DMS79 (cell line): ENCODE results near the gene SRGN.
"Not testable (repeated sequence)": the region's sequence is repeated elsewhere in the genome, so short reads cannot be mapped to it uniquely, and the experiment has no call there.

Experiments
- DNase-seq: peaks from one replicate; lab custom pipeline; 2025; lab: John Stamatoyannopoulos, UW

SRGN gene

GRCh38 chr10:69141304-69141703 is 53.4 kb downstream of the SRGN start:
- no peak for DNase-seq

GRCh38 chr10:69142074-69142473 is 54.2 kb downstream of the SRGN start:
- DNase-seq: not testable (repeated sequence)

- no peak for DNase-seq
These were observed 55.1 kb downstream of the SRGN start for GRCh38 chr10:69142983-69143382.

- no peak for DNase-seq
These were observed 57.4 kb downstream of the SRGN start for GRCh38 chr10:69145329-69145728.

GRCh38 chr10:69145864-69146263 is 58.0 kb downstream of the SRGN start:
- no peak for DNase-seq

GRCh38 chr10:69146759-69147158 is 58.9 kb downstream of the SRGN start:
- DNase-seq: no peak

- DNase-seq: no peak
These were observed 64.1 kb downstream of the SRGN start for GRCh38 chr10:69151984-69152383.

- no peak for DNase-seq
These were observed 65.3 kb downstream of the SRGN start for GRCh38 chr10:69153227-69153626.
